Smooth muscle cell (in vitro differentiated cells): Measurements from ENCODE around the gene OPA1. TPM values are rescaled to one million over a fixed set of nuclear protein-coding genes. Genes with fewer than 3 reads are reported as not detected.

Experiments
- DNase-seq: peaks from one replicate; lab custom pipeline; 2025; ENCODE audit not compliant: unreplicated experiment; lab: John Stamatoyannopoulos, UW
- H2AFZ ChIP-seq: fragments of 200-600 bp; sonication (generic); 2 replicates; pipeline ENCODE4 v1.6.0; 2016; ENCODE audit warnings: antibody characterized with exemption, low read depth, mild to moderate bottlenecking
- H3F3A ChIP-seq: fragments of 200-600 bp; sonication (generic); 2 replicates; pipeline ENCODE4 v1.6.0; 2017; ENCODE audit warnings: antibody characterized with exemption, low read depth
- H3K27ac ChIP-seq: fragments of 200-600 bp; sonication (generic); 2 replicates; pipeline ENCODE4 v1.5.1; 2016; ENCODE audit warnings: low read depth, mild to moderate bottlenecking
- H3K27me3 ChIP-seq: fragments of 200-600 bp; sonication (generic); 2 replicates; pipeline ENCODE4 v1.6.1; 2016; ENCODE audit warnings: low read depth, mild to moderate bottlenecking
- H3K36me3 ChIP-seq: fragments of 200-600 bp; sonication (generic); 2 replicates; pipeline ENCODE4 v1.5.1; 2016; ENCODE audit warnings: low read depth
- H3K4me1 ChIP-seq: fragments of 200-600 bp; sonication (generic); 2 replicates; pipeline ENCODE4 v1.5.1; 2016; ENCODE audit warnings: low read depth
- H3K4me2 ChIP-seq: fragments of 200-600 bp; sonication (generic); 2 replicates; pipeline ENCODE4 v1.6.0; 2016; ENCODE audit warnings: mild to moderate bottlenecking
- H3K4me3 ChIP-seq: fragments of 200-600 bp; sonication (generic); 2 replicates; pipeline ENCODE4 v1.5.1; 2016; ENCODE audit warnings: mild to moderate bottlenecking
- H3K79me2 ChIP-seq: fragments of 200-600 bp; sonication (generic); 2 replicates; pipeline ENCODE4 v1.6.0; 2016; ENCODE audit warnings: low read depth, mild to moderate bottlenecking
- H3K9ac ChIP-seq: fragments of 200-600 bp; sonication (generic); 2 replicates; pipeline ENCODE4 v1.6.0; 2016; ENCODE audit warnings: low read depth
- H3K9me3 ChIP-seq: fragments of 200-600 bp; sonication (generic); replicated peaks from 2 replicates; pipeline ENCODE4 v1.5.1; 2016; ENCODE audit warnings: low read depth
- H4K20me1 ChIP-seq: fragments of 200-600 bp; sonication (generic); 2 replicates; pipeline ENCODE4 v1.6.0; 2016; ENCODE audit warnings: low read depth
- WGBS: methylation state at CpG from one replicate; pipeline ENCODE4 v1.1.7; 2016; ENCODE audit warnings: low lambda C conversion rate; 5-methylcytosine and 5-hydroxymethylcytosine counted together
- polyA plus RNA-seq: library from polyadenylated mRNA; unstranded; fragments of >200 nt; fragmentation: Nextera tagmentation; extraction: Ambion mirVana; gene quantifications from 2 replicates; pipeline ENCODE4 v1.2.1, GENCODE V29; 2016
- total RNA-seq: library from RNA; depleted of rRNA; stranded (reverse); fragments of >200 nt; gene quantifications from 2 replicates; pipeline ENCODE4 v1.2.3, GENCODE V29; 2014
- TF ChIP-seq, protein P1 (sequence below): fragments of 200-600 bp; sonication (generic); IDR thresholded peaks from 2 replicates; pipeline ENCODE4 v1.5.1; 2017; ENCODE audit warnings: borderline replicate concordance, mild to moderate bottlenecking, antibody characterized with exemption; ENCODE audit not compliant: insufficient read depth, poor library complexity, severe bottlenecking

OPA1 gene
- total and polyA plus RNA-seq, 2 experiments from 2014 or later: 23.8 to 56.0 TPM

GRCh38 chr3:193680220-193680619 lies 87.2 kb downstream of the OPA1 start:
- no peak overlapping the region for H3K9ac ChIP-seq
- H3K36me3 ChIP-seq: no peaks in the 10 kb centered on the region
- no peaks in the 10 kb centered on the region for H3F3A ChIP-seq
- peaks cover 4% of the 10 kb centered on the region for H4K20me1 ChIP-seq
- H3K4me2 ChIP-seq: peak overlapping the region; percentile 47
- H3K9me3 ChIP-seq: no peaks in the 10 kb centered on the region
- no peaks in the 10 kb centered on the region for H3K79me2 ChIP-seq
- H3K27ac ChIP-seq: peak overlapping the region; percentile 10
- no peak overlapping the region for H2AFZ ChIP-seq
- H3K4me1 ChIP-seq: peaks cover 9% of the 10 kb centered on the region
- TF ChIP-seq, protein P1, sequence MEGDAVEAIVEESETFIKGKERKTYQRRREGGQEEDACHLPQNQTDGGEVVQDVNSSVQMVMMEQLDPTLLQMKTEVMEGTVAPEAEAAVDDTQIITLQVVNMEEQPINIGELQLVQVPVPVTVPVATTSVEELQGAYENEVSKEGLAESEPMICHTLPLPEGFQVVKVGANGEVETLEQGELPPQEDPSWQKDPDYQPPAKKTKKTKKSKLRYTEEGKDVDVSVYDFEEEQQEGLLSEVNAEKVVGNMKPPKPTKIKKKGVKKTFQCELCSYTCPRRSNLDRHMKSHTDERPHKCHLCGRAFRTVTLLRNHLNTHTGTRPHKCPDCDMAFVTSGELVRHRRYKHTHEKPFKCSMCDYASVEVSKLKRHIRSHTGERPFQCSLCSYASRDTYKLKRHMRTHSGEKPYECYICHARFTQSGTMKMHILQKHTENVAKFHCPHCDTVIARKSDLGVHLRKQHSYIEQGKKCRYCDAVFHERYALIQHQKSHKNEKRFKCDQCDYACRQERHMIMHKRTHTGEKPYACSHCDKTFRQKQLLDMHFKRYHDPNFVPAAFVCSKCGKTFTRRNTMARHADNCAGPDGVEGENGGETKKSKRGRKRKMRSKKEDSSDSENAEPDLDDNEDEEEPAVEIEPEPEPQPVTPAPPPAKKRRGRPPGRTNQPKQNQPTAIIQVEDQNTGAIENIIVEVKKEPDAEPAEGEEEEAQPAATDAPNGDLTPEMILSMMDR: no peak
- DNase-seq: no peak
- no peak overlapping the region for H3K4me3 ChIP-seq
- 31% methylated on average over 2 of the region's 2 CpGs for WGBS
- H3K27me3 ChIP-seq: no peaks in the 10 kb centered on the region

DNA sequence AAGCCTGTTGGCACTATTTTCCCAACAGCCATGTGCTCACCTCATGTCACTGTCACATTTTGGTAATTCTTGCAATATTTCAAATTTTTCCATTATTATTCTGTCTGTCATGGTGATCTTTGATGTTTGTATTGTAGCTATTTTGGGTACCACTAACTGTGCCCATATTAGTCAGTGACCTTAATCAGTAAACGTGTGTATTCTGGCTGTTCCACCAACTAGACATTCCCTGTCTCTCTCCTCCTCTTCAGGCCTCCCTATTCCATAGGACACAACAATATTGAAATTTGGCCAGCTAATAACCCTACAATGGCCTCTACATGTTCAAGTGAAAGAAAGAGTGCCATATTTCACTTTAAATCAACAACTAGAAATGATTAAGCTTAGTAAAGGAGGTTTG lies 88.6 kb downstream of the OPA1 start:
- Histone ChIP-seq H4K20me1 (peaks cover 4% of the 10 kb centered on the region), H3K9me3 (no peaks in the 10 kb centered on the region), H3K4me2 (peak overlapping the region; percentile 47), H3K4me1 (peaks cover 13% of the 10 kb centered on the region), H3F3A (no peaks in the 10 kb centered on the region), H3K9ac (no peak overlapping the region), H3K27ac (no peak overlapping the region), H3K36me3 (no peaks in the 10 kb centered on the region), H2AFZ (no peak overlapping the region), H3K79me2 (no peaks in the 10 kb centered on the region), H3K4me3 (no peak overlapping the region), H3K27me3 (no peaks in the 10 kb centered on the region)
- no peak for DNase-seq
- 73% methylated on average over 1 of the region's 1 CpG for WGBS
- TF ChIP-seq, protein P1: no peak

DNA sequence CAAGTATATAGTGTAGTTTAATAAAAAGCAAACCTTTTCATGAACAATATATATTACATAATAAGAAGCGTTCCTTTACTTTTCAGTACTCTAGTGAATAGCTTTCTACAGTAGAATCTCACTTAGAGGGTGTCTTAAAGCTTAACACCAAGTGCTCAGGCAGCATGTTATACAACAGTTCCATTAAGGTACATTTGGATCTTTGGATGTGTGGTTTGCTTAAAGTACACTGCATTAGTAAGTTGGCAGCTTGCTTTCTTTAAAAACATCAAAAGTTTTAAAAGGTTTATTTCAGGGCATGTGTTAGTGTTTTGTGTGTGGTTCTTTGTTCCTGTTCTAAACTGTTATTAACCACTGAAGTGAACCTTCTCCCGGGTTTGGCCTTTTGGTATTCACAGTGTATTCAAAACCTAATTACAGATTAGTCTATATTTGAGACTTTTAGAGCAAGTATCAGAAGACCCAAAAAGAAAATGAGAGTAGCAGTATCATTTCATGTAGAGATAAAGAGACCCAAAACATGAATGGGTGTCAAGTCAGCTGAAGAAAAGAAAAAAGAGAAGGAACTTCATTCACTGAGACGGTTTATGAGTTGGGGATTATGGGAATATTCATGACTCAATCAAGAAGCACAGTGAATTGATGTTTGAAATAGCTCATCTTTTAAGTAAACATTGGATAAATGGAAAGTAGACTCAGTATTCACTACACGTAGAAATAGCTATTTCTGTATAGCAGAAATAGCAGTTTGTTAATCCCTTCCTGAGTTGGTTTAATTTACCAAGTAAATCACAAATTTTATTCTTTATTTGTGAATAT lies 93.9 kb downstream of the OPA1 start:
- H3K4me3 ChIP-seq: no peak overlapping the region
- peak overlapping the region; percentile 18 for H3K27ac ChIP-seq
- 53% methylated on average over 4 of the region's 4 CpGs for WGBS
- DNase-seq: no peak
- no peaks in the 10 kb centered on the region for H3F3A ChIP-seq
- no peaks in the 10 kb centered on the region for H3K27me3 ChIP-seq
- peaks cover 13% of the 10 kb centered on the region for H3K4me1 ChIP-seq
- H3K4me2 ChIP-seq: peak overlapping the region; percentile 28
- no peaks in the 10 kb centered on the region for H3K79me2 ChIP-seq
- TF ChIP-seq, protein P1: no peak
- no peaks in the 10 kb centered on the region for H4K20me1 ChIP-seq
- H2AFZ ChIP-seq: no peak overlapping the region
- no peak overlapping the region for H3K9ac ChIP-seq
- peaks cover 3% of the 10 kb centered on the region for H3K36me3 ChIP-seq
- H3K9me3 ChIP-seq: no peaks in the 10 kb centered on the region
